ENCODE measurements around the gene IFITM2. TPM values are rescaled to one million over a fixed set of nuclear protein-coding genes. Genes with fewer than 3 reads are reported as not detected.

IFITM2 gene
- total RNA-seq, 4 donors from 2014 or later, result 22.2 to 99.4 (median 52.9) TPM

GRCh38 chr11:297051-297585 lies 10.5 kb upstream of the IFITM2 start:
- intact Hi-C loops (cut with DNase I; ENCODE audit: low total_unique reads), result no loop called here

DNA sequence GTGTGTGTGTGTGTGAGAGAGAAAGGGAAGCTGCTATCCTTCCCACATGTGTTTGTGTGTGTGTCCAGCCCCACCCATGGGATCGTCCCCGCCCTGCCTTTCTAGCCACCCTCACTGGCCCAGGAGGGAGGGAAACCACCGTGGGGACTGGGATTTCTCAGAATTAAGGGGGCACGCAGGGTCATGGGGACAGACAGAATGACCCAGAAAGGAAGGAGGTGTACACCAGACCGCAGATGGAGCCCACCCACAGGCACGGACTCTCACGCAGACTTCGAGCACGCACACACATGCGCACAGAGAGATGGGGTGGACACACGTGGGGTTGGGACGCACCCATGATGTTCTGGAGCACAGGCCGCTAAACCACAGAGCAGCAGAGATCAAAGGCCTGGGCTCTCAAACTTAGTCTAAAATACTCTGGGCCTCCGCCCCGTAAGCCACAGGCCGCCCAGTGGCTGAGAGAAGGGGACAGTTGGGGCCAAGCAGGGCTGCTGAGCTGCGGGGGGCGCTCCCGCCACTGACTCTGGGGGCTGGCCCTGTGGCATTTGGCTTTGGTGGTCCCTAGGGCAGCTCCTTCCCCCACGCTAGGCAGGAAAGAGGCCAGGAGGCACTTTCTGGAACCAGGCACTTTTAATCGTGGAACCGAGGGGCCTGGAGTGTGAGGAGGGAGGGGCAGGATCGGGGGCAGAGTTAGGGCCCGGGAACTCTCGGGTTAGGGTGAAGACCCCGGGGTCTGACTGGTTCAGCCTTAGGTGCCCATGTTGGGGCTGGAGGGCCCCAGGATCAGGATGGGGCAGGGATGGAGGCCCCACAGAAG lies 9.8 kb upstream of the IFITM2 start:
- intact Hi-C loops (cut with DNase I; ENCODE audit: low total_unique reads), result no loop called here
- DNase-seq (ENCODE audit: low spot score in 2 of 2), result peak in 1 of 2 donors; percentile 92
- no peak overlapping the region for H3K4me3 ChIP-seq (ENCODE audit: low read depth, poor library complexity, severe bottlenecking)
- no peak for TF ChIP-seq POLR2A (IDR thresholded peaks at IDR 0.05)
- TF ChIP-seq, protein P1, sequence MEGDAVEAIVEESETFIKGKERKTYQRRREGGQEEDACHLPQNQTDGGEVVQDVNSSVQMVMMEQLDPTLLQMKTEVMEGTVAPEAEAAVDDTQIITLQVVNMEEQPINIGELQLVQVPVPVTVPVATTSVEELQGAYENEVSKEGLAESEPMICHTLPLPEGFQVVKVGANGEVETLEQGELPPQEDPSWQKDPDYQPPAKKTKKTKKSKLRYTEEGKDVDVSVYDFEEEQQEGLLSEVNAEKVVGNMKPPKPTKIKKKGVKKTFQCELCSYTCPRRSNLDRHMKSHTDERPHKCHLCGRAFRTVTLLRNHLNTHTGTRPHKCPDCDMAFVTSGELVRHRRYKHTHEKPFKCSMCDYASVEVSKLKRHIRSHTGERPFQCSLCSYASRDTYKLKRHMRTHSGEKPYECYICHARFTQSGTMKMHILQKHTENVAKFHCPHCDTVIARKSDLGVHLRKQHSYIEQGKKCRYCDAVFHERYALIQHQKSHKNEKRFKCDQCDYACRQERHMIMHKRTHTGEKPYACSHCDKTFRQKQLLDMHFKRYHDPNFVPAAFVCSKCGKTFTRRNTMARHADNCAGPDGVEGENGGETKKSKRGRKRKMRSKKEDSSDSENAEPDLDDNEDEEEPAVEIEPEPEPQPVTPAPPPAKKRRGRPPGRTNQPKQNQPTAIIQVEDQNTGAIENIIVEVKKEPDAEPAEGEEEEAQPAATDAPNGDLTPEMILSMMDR (IDR thresholded peaks at IDR 0.05), result no peak
- WGBS, 2 donors, result 39 to 50% methylated on average over 26 of the region's 26 CpGs

More at GRCh38 chr11:297051-297585, 10.5 kb upstream of the IFITM2 start:
- no peak for TF ChIP-seq POLR2A (IDR thresholded peaks at IDR 0.05)
- WGBS, 2 donors, result 62 to 83% methylated on average over 3 to 13 of the region's 13 CpGs
- H3K4me3 ChIP-seq (ENCODE audit: low read depth, poor library complexity, severe bottlenecking), result no peak overlapping the region
- peak in 1 of 2 donors; percentile 82 for DNase-seq (ENCODE audit: low spot score in 2 of 2)

- peak in 1 of 2 donors; percentile 87 for DNase-seq (ENCODE audit: low spot score in 2 of 2)
- H3K4me3 ChIP-seq (ENCODE audit: low read depth, poor library complexity, severe bottlenecking), result no peak overlapping the region
- WGBS, 2 donors, result 69 to 72% methylated on average over 11 to 12 of the region's 15 CpGs
- intact Hi-C loops (cut with DNase I; ENCODE audit: low total_unique reads), result no loop called here
- TF ChIP-seq, protein P1 (IDR thresholded peaks at IDR 0.05), result no peak
- no peak for TF ChIP-seq POLR2A (IDR thresholded peaks at IDR 0.05)
Observed at GRCh38 chr11:298406-299065, 9.1 kb upstream of the IFITM2 start.

DNA sequence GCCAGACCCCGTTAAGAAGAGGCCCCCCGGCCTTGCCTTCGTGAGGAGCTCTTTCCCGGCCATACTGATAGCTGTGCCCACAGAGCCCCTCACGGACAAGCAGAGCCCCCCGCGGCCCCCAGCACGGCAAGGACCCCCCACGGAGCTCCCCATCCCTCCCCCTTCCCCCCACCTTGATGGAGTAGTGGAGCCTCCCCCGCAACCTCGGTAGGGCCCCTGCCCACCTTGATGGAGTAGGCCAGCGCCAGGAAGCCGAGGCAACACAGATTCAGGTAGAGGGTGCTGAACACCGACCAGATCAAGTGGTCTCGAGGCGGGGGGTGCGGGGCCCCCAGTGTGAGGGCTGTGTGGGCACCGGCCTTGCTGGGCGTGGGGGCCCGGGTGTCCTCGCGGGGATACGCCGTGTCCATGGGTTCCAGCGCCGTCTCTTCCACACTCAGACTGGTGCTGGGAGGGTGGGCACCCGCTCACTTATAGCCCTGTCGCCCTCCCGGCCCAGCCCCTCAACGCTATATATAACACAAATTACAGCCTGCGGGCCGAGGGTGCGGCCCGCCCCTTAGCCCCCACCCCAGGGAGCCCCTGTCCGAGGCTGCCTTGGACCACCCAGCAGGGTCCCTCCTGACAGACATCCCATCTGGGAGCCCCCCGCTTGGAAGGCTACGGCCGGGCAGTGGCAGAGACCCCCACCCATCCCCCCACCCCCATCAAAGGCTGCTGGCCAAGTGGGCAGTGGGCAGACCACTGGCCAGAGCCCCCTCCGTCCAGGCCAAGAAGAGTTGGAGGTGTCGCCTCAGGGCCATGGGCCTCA lies 8.3 kb upstream of the IFITM2 start, which contains the start of gene IFITM5:
Gene IFITM5, minus strand, starts transcription at position 446 of the 811 bp plus-strand sequence. Its CDS starts 36 bp downstream, at position 410.
- WGBS, 2 donors, result 56 to 67% methylated on average over 24 to 32 of the region's 40 CpGs
- intact Hi-C loops (cut with DNase I; ENCODE audit: low total_unique reads), result no loop called here
- DNase-seq (ENCODE audit: low spot score in 2 of 2), result peak in 1 of 2 donors; percentile 75
- TF ChIP-seq, protein P1 (IDR thresholded peaks at IDR 0.05), result no peak
- TF ChIP-seq POLR2A (IDR thresholded peaks at IDR 0.05), result no peak
- no peak within 1 kb of the TSS for H3K4me3 ChIP-seq (ENCODE audit: low read depth, poor library complexity, severe bottlenecking)

- H3K4me3 ChIP-seq (ENCODE audit: low read depth, poor library complexity, severe bottlenecking), result no peak overlapping the region
- no peak for DNase-seq (ENCODE audit: low spot score in 2 of 2)
- 26 to 31% methylated on average over 20 of the region's 20 CpGs for WGBS, 2 donors
- intact Hi-C loops (cut with DNase I; ENCODE audit: low total_unique reads), result loop anchor here (10.0 kb wide), 1 partner anchor 55 kb away; no protein-coding TSS in a partner anchor
- TF ChIP-seq, protein P1 (IDR thresholded peaks at IDR 0.05), result no peak
- TF ChIP-seq POLR2A (IDR thresholded peaks at IDR 0.05), result no peak
Observed at GRCh38 chr11:299951-300735, 7.5 kb upstream of the IFITM2 start.
